CD4-positive, alpha-beta T cell (primary cell): ENCODE data around the gene SHROOM1. TPM values are rescaled to one million over a fixed set of nuclear protein-coding genes. Genes with fewer than 3 reads are reported as not detected.

Source experiments
- ATAC-seq: fragments of 200-7000 bp; cut with Tn5 transposase; one replicate; pipeline ENCODE4 v1.10.0; 2022; ENCODE audit warnings: mild to moderate bottlenecking; ENCODE audit not compliant: poor library complexity
- CTCF ChIA-PET: fragments of 350-600 bp; sonication (Branson Sonifier 250); formaldehyde crosslinking; loops from one replicate; lab custom pipeline; 2021; ENCODE audit warnings: antibody characterized with exemption, inconsistent platforms; lab: Charles Lee
- POLR2A ChIA-PET: fragments of 350-600 bp; sonication (Branson Sonifier 250); formaldehyde crosslinking; loops from one replicate; lab custom pipeline; 2021; ENCODE audit warnings: antibody characterized with exemption, inconsistent platforms; lab: Charles Lee
- DNase-seq, 14 experiments: peaks; one replicate each; pipeline ENCODE4 v3.0.0-alpha.2; 2013 to 2020; ENCODE audit warnings: mixed read lengths in 2 of 14
- H3K27ac ChIP-seq, 2 donors: one replicate each; pipeline versions ENCODE4 v1.5.1 to v1.7.0; 2013; ENCODE audit warnings: low read length in 2 of 2, low read depth in 1 of 2, mild to moderate bottlenecking in 1 of 2
- H3K27me3 ChIP-seq, 2 experiments: 1 replicate in 1 of 2; 2 replicates in 1 of 2; pipeline versions ENCODE4 v1.6.1 to v1.7.0; 2013; ENCODE audit warnings: low read length in 2 of 2, control low read depth in 1 of 2, mild to moderate bottlenecking in 1 of 2, moderate library complexity in 1 of 2; ENCODE audit not compliant: insufficient read depth in 2 of 2, control insufficient read depth in 1 of 2
- H3K36me3 ChIP-seq: one replicate; pipeline ENCODE4 v1.6.1; 2013; ENCODE audit warnings: low read length, control low read depth; ENCODE audit not compliant: insufficient read depth
- H3K4me1 ChIP-seq: one replicate; pipeline ENCODE4 v1.6.1; 2013; ENCODE audit warnings: low read length, control low read depth; ENCODE audit not compliant: insufficient read depth
- H3K4me3 ChIP-seq: one replicate; pipeline ENCODE4 v1.5.1; 2013; ENCODE audit warnings: mild to moderate bottlenecking, low read length, moderate library complexity
- H3K9me3 ChIP-seq, 2 experiments: 1 replicate in 1 of 2; 2 replicates in 1 of 2; pipeline versions ENCODE4 v1.6.1 to v1.7.0; 2013; ENCODE audit warnings: low read length in 2 of 2, mild to moderate bottlenecking in 2 of 2, control low read depth in 1 of 2, moderate library complexity in 1 of 2; ENCODE audit not compliant: control insufficient read depth in 1 of 2, insufficient read depth in 1 of 2
- H3K27ac Mint-ChIP-seq: one replicate; pipeline ENCODE4 v1.8.0; 2020; ENCODE audit warnings: mixed read lengths
- H3K27me3 Mint-ChIP-seq: one replicate; pipeline ENCODE4 v1.8.0; 2021; ENCODE audit warnings: mixed read lengths
- H3K36me3 Mint-ChIP-seq: one replicate; pipeline ENCODE4 v1.8.0; 2021; ENCODE audit warnings: low read depth, mixed read lengths
- H3K4me1 Mint-ChIP-seq: one replicate; pipeline ENCODE4 v1.8.0; 2021; ENCODE audit warnings: low read depth, mixed read lengths
- H3K4me3 Mint-ChIP-seq: one replicate; pipeline ENCODE4 v1.8.0; 2020; ENCODE audit warnings: mild to moderate bottlenecking, mixed read lengths
- H3K9me3 Mint-ChIP-seq: one replicate; pipeline ENCODE4 v1.8.0; 2020; ENCODE audit warnings: mixed read lengths
- intact Hi-C, 2 experiments: fragments of 100-400 bp; cut with DNase I in 1 of 2; cut with micrococcal nuclease in 1 of 2; formaldehyde crosslinking; loops; one replicate each; pipeline versions ENCODE4 v1.15.1 to v1.9.0; 2023 to 2025; cut with DNase I, micrococcal nuclease
- total RNA-seq, 174 experiments: library from RNA in 2 of 174; stranded (reverse) in 2 of 174; gene quantifications; one replicate each; pipeline ENCODE4 v1.2.3 and lab custom pipeline; 2021 to 2026
- TF ChIP-seq, protein P1 (sequence below): fragments of 200-600 bp; IDR thresholded peaks from one replicate; pipeline ENCODE4 v1.8.0; 2022; ENCODE audit warnings: antibody characterized with exemption, mild to moderate bottlenecking

Gene SHROOM1
- total RNA-seq, 2 experiments from 2014 or later, result 0.59 TPM; not detected in 1

DNA sequence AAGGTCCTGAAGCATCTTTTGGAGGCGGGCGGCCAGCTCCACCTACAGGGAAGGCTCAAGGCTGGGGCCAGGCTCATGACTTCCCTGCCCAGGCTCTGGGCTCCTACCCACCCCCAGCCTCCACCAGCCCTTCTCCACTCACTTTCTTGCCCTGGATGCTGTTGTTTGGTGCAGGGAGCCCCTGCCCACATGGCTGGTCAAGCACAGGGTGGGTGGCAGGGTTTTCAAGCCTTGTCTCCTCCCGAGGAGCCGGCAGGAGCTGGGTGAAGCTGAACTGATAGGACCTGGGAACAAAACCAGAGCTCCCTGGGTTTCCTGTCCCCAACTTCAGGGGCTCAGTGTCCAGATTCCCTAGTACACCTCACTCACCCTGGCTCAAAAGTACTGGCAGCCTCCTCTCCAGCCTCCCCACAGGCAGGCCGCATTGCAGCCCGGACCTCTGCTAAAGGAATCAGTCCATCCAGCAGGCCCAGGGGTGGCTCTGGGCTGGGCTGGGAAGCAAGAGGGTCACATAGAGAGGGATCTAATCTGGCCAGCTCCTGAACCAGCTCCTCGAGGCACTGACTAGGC is 6.9 kb downstream of the SHROOM1 start:
- peaks cover 73% of the 10 kb centered on the region for H3K27me3 Mint-ChIP-seq
- H3K9me3 Mint-ChIP-seq, result no peaks in the 10 kb centered on the region
- H3K36me3 Mint-ChIP-seq, result no peaks in the 10 kb centered on the region
- TF ChIP-seq, protein P1, sequence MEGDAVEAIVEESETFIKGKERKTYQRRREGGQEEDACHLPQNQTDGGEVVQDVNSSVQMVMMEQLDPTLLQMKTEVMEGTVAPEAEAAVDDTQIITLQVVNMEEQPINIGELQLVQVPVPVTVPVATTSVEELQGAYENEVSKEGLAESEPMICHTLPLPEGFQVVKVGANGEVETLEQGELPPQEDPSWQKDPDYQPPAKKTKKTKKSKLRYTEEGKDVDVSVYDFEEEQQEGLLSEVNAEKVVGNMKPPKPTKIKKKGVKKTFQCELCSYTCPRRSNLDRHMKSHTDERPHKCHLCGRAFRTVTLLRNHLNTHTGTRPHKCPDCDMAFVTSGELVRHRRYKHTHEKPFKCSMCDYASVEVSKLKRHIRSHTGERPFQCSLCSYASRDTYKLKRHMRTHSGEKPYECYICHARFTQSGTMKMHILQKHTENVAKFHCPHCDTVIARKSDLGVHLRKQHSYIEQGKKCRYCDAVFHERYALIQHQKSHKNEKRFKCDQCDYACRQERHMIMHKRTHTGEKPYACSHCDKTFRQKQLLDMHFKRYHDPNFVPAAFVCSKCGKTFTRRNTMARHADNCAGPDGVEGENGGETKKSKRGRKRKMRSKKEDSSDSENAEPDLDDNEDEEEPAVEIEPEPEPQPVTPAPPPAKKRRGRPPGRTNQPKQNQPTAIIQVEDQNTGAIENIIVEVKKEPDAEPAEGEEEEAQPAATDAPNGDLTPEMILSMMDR, result no peak
- POLR2A ChIA-PET, result interaction anchor here (0.5 kb wide), 1 partner anchor 294 kb away, joined by 3 read pairs; no protein-coding TSS in a partner anchor
- H3K36me3 ChIP-seq, result no peaks in the 10 kb centered on the region
- no peak for DNase-seq
- peaks cover 0 to 20% of the 10 kb centered on the region in 2 experiments for H3K9me3 ChIP-seq
- no peak overlapping the region for H3K4me3 ChIP-seq
- no peak overlapping the region for H3K27ac Mint-ChIP-seq
- H3K27me3 ChIP-seq, result peaks cover 48 to 54% of the 10 kb centered on the region in 2 experiments
- no peak overlapping the region for H3K27ac ChIP-seq
- H3K4me3 Mint-ChIP-seq, result peak overlapping the region; percentile 11
- peaks cover 28% of the 10 kb centered on the region for H3K4me1 ChIP-seq
- intact Hi-C loops, result no loop called here
- peaks cover 13% of the 10 kb centered on the region for H3K4me1 Mint-ChIP-seq
- ATAC-seq, result no peak
- CTCF ChIA-PET, result no interaction called here

DNA sequence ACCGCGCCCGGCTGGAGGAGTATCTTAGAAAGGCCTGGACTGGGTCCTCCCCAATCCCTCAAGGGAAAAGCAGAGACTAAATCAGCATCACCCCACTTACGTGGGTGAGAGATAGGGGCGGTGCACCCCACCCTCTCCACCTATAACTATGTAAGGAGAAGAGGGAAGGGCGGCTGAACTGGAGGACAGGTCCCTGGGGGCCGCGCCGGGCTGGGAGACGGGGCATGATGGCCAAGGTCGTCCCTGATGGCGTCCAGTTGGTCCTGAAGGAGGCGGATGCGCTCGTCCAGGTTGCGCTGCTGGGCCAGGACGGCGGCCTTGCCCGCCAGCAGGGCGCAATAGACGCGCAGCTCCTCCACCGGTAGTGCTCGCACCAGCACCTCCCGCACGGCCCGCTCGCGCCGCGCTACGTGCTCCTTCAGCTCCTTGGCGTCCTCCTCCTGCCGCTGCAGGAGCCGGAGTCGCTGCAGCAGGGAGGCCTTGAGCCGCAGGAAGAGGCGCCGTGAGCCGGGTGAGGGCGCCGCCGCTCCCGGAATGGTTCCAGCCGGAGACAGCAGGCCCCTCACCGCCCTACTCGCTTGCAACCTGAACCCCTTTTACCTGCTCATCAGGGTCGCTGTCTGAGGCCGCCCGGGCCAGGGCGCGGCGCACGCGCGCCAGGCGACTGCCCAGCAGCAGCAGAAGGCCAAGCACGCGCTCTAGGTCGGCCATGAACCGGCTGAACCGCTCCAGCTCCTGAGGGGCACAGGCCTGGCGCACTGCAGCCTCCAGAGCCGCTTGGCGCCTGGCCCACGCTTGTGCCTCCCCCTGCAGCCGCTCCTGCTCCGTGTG is 7.6 kb downstream of the SHROOM1 start:
- no peaks in the 10 kb centered on the region for H3K9me3 Mint-ChIP-seq
- Histone ChIP-seq H3K9me3 (peaks cover 0 to 20% of the 10 kb centered on the region in 2 experiments), H3K4me1 (peaks cover 28% of the 10 kb centered on the region), H3K27ac (no peak overlapping the region), H3K27me3 (peaks cover 45 to 52% of the 10 kb centered on the region in 2 experiments), H3K36me3 (no peaks in the 10 kb centered on the region), H3K4me3 (no peak overlapping the region)
- no peak overlapping the region for H3K27ac Mint-ChIP-seq
- POLR2A ChIA-PET, result no interaction called here
- TF ChIP-seq, protein P1, result no peak
- H3K36me3 Mint-ChIP-seq, result no peaks in the 10 kb centered on the region
- DNase-seq, result peak in 1 of 14 experiments; percentile 31
- CTCF ChIA-PET, result no interaction called here
- peaks cover 66% of the 10 kb centered on the region for H3K27me3 Mint-ChIP-seq
- intact Hi-C loops, result no loop called here
- no peak for ATAC-seq
- no peak overlapping the region for H3K4me3 Mint-ChIP-seq
- H3K4me1 Mint-ChIP-seq, result peaks cover 13% of the 10 kb centered on the region

DNA sequence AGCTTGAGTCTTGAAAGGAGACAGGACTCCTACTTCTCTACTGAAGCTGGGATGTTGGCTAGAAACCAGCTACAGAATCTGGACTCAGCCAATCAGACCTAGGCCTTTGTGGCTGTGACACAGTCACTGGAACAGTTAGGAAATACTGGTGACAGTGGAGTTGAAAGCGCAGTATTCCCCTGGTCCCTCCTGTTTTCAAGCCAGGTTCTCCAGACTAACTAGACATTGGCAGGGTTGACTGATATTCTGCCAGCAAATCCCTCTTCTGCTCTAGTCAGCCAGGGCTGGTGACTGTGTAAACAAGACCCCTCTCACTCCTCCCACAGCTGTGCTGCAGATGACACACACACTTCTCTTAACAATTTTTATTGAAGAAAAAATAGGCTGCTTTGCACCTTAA is 8.7 kb downstream of the SHROOM1 start:
- no peak for ATAC-seq
- ChIA-PET POLR2A (no interaction called here), CTCF (no interaction called here)
- H3K27ac Mint-ChIP-seq, result no peak overlapping the region
- Histone ChIP-seq H3K4me1 (peaks cover 28% of the 10 kb centered on the region), H3K4me3 (no peak overlapping the region), H3K9me3 (peaks cover 0 to 20% of the 10 kb centered on the region in 2 experiments), H3K27me3 (peaks cover 37 to 41% of the 10 kb centered on the region in 2 experiments), H3K36me3 (no peaks in the 10 kb centered on the region), H3K27ac (no peak overlapping the region)
- no peak for DNase-seq
- intact Hi-C loops, result loop anchor here (2.0 kb wide), 2 partner anchors 75 to 437 kb away; partner anchors contain the start of gene CCNI2 (in 1 of the 2)
- TF ChIP-seq, protein P1, result no peak
- no peak overlapping the region for H3K4me3 Mint-ChIP-seq
- no peaks in the 10 kb centered on the region for H3K9me3 Mint-ChIP-seq
- peaks cover 13% of the 10 kb centered on the region for H3K4me1 Mint-ChIP-seq
- no peaks in the 10 kb centered on the region for H3K36me3 Mint-ChIP-seq
- H3K27me3 Mint-ChIP-seq, result peaks cover 59% of the 10 kb centered on the region
